HepG2 (cell line): Measurements from ENCODE around the gene TWIST2. TPM values are rescaled to one million over a fixed set of nuclear protein-coding genes. Genes with fewer than 3 reads are reported as not detected.
A peak's percentile ranks its signal among the peaks of the same experiment; 100 is the strongest.

ENCODE experiments used
- ATAC-seq: fragments of 200-7000 bp; cut with Tn5 transposase; 3 replicates; pipeline ENCODE4 v1.9.1; 2020; ENCODE audit warnings: mild to moderate bottlenecking, moderate library complexity
- BruUV-seq: library from RNA; stranded (reverse); fragments of 400-500 nt; replicated peaks from 2 replicates; lab custom pipeline; 2021; lab: Mats Ljungman, UMichigan
- CTCF ChIA-PET: fragments of 300-600 bp; formaldehyde crosslinking; extraction: SDS; loops from one replicate; lab custom pipeline; 2021; ENCODE audit warnings: low total read pairs, inconsistent platforms, low intra/inter-chr PET ratio; lab: Yijun Ruan, JAX
- POLR2A ChIA-PET: fragments of 350-600 bp; sonication (Branson Sonifier 250); formaldehyde crosslinking; loops from one replicate; lab custom pipeline; 2020; ENCODE audit warnings: antibody characterized with exemption, inconsistent platforms; lab: Yijun Ruan, JAX
- DNase-seq: peaks from one replicate; pipeline ENCODE4 v3.0.0-alpha.2; 2015; ENCODE audit warnings: low spot score
- FAIRE-seq: peaks from 3 replicates; lab custom pipeline; 2011; peaks lifted over from hg19 to GRCh38; lab: Jason Lieb, UNC
- H2AFZ ChIP-seq: one replicate; pipeline ENCODE4 v1.6.1; 2011; ENCODE audit warnings: low read length, inconsistent platforms
- H3K27ac ChIP-seq: fragments of 300-600 bp; 3 replicates; pipeline ENCODE4 v1.8.0; 2011; ENCODE audit warnings: mixed run types, mild to moderate bottlenecking, mixed read lengths, low read length, inconsistent platforms; ENCODE audit not compliant: insufficient read depth; ENCODE audit errors: extremely low read length
- H3K27me3 ChIP-seq, 2 experiments: fragments of 200-600 bp in 1 of 2; 2 replicates in 1 of 2; 3 replicates in 1 of 2; pipeline versions ENCODE4 v1.6.0 to v1.8.0; 2011; ENCODE audit warnings: low read length in 2 of 2, mild to moderate bottlenecking in 2 of 2, moderate library complexity in 2 of 2, inconsistent platforms in 1 of 2; ENCODE audit not compliant: insufficient read depth in 2 of 2, control insufficient read depth in 1 of 2
- H3K36me3 ChIP-seq, 2 experiments: fragments of 200-600 bp in 1 of 2; replicated peaks in 1 of 2; 2 replicates in 1 of 2; 3 replicates in 1 of 2; pipeline versions ENCODE4 v1.5.1 to v1.8.0; 2011; ENCODE audit warnings: low read length in 2 of 2, inconsistent platforms in 1 of 2; ENCODE audit not compliant: insufficient read depth in 2 of 2, control insufficient read depth in 1 of 2
- H3K4me1 ChIP-seq: 2 replicates; pipeline ENCODE4 v1.5.1; 2012; ENCODE audit warnings: low read length, inconsistent platforms; ENCODE audit not compliant: insufficient read depth
- H3K4me2 ChIP-seq: 2 replicates; pipeline ENCODE4 v1.6.0; 2011; ENCODE audit warnings: low read depth, low read length, inconsistent platforms
- H3K4me3 ChIP-seq, 3 experiments: fragments of 200-600 bp in 1 of 3; sonication (generic), shearing (Covaris generic) in 1 of 3; replicated peaks in 1 of 3; 2 replicates each; pipeline ENCODE4 v1.5.1; 2011 to 2016; ENCODE audit warnings: low read length in 3 of 3, inconsistent platforms in 2 of 3, low read depth in 2 of 3, mild to moderate bottlenecking in 2 of 3, control low read depth in 1 of 3, mixed read lengths in 1 of 3; ENCODE audit not compliant: insufficient read depth in 1 of 3
- H3K79me2 ChIP-seq: one replicate; pipeline ENCODE4 v1.6.1; 2011; ENCODE audit warnings: low read length, inconsistent platforms; ENCODE audit not compliant: insufficient read depth
- H3K9ac ChIP-seq: 2 replicates; pipeline ENCODE4 v1.6.0; 2011; ENCODE audit warnings: mild to moderate bottlenecking, low read depth, low read length, inconsistent platforms; ENCODE audit not compliant: insufficient read depth
- H3K9me3 ChIP-seq: 2 replicates; pipeline ENCODE4 v1.5.1; 2012; ENCODE audit warnings: mild to moderate bottlenecking, low read length
- H4K20me1 ChIP-seq: 2 replicates; pipeline ENCODE4 v1.6.0; 2011; ENCODE audit warnings: inconsistent platforms, mild to moderate bottlenecking, low read length, moderate library complexity; ENCODE audit not compliant: insufficient read depth
- CHD4 ChIP-seq: fragments of 200-600 bp; sonication (generic); IDR thresholded peaks from 2 replicates; pipeline ENCODE4 v1.7.0; 2017; ENCODE audit warnings: mild to moderate bottlenecking, low read length, borderline replicate concordance
- ETV6 ChIP-seq: sonication (generic); formaldehyde crosslinking; conservative IDR thresholded peaks from 2 replicates; pipeline ENCODE4 v1.4.0; 2020; ENCODE audit warnings: missing genetic modification reagents
- HNRNPL ChIP-seq: fragments of 200-400 bp; formaldehyde crosslinking; IDR thresholded peaks from 2 replicates; pipeline ENCODE4 v1.6.1; 2017; ENCODE audit warnings: mild to moderate bottlenecking, low read depth, low read length
- HOXD1 ChIP-seq: sonication (generic); formaldehyde crosslinking; IDR thresholded peaks from 2 replicates; pipeline ENCODE4 v1.5.0; 2020; ENCODE audit warnings: missing genetic modification reagents
- ISL2 ChIP-seq: sonication (generic); formaldehyde crosslinking; IDR thresholded peaks from 2 replicates; pipeline ENCODE4 v1.5.0; 2020; ENCODE audit warnings: missing genetic modification reagents
- KDM1A ChIP-seq: IDR thresholded peaks from 2 replicates; pipeline ENCODE4 v1.6.1; 2016; ENCODE audit warnings: missing compliant biosample characterization
- ZBTB38 ChIP-seq: sonication (generic); formaldehyde crosslinking; IDR thresholded peaks from 2 replicates; pipeline ENCODE4 v1.5.1; 2020; ENCODE audit warnings: mild to moderate bottlenecking, missing genetic modification reagents
- ZBTB7A ChIP-seq: sonication (generic); formaldehyde crosslinking; IDR thresholded peaks from 2 replicates; pipeline ENCODE4 v1.8.0; 2022; ENCODE audit warnings: mild to moderate bottlenecking, missing genetic modification reagents
- ZC3H13 ChIP-seq: sonication (generic); formaldehyde crosslinking; IDR thresholded peaks from 2 replicates; pipeline ENCODE4 v1.8.1; 2023; ENCODE audit warnings: mild to moderate bottlenecking, missing genetic modification reagents, moderate library complexity
- ZFP62 ChIP-seq: sonication (generic); formaldehyde crosslinking; IDR thresholded peaks from 2 replicates; pipeline ENCODE4 v1.4.0; 2020; ENCODE audit warnings: missing genetic modification reagents
- ZNF101 ChIP-seq: sonication (generic); formaldehyde crosslinking; IDR thresholded peaks from 2 replicates; pipeline ENCODE4 v1.4.0; 2020; ENCODE audit warnings: mild to moderate bottlenecking, low read depth, missing genetic modification reagents, borderline replicate concordance
- ZNF24 ChIP-seq: fragments of 450-650 bp; IDR thresholded peaks from 2 replicates; pipeline ENCODE4 v1.6.1; 2017; ENCODE audit warnings: antibody characterized with exemption, mild to moderate bottlenecking
- ZNF331 ChIP-seq: sonication (generic); formaldehyde crosslinking; IDR thresholded peaks from 2 replicates; pipeline ENCODE4 v1.4.0; 2020; ENCODE audit warnings: missing genetic modification reagents
- ZNF468 ChIP-seq: sonication (generic); formaldehyde crosslinking; IDR thresholded peaks from 2 replicates; pipeline ENCODE4 v1.8.0; 2022; ENCODE audit warnings: mild to moderate bottlenecking, moderate library complexity, missing genetic modification reagents
- ZNF530 ChIP-seq: sonication (generic); formaldehyde crosslinking; IDR thresholded peaks from 2 replicates; pipeline ENCODE4 v1.5.0; 2020; ENCODE audit warnings: low read depth, mild to moderate bottlenecking, missing genetic modification reagents
- ZNF629 ChIP-seq: sonication (generic); formaldehyde crosslinking; conservative IDR thresholded peaks from 2 replicates; pipeline ENCODE4 v1.5.0; 2020; ENCODE audit warnings: missing genetic modification reagents
- WGBS: methylation state at CpG from one replicate; pipeline ENCODE4 v1.1.6; 2017; ENCODE audit warnings: low lambda C conversion rate; 5-methylcytosine and 5-hydroxymethylcytosine counted together
- in situ Hi-C: cut with HindIII; loops from 2 replicates; pipeline ENCODE4 v1.10.0; 2017; ENCODE audit warnings: low pct_unique_long_range_greater_than_20kb; ENCODE audit not compliant: extremely low pct_ligation_motif_present
- intact Hi-C: fragments of 100-400 bp; cut with micrococcal nuclease; formaldehyde crosslinking; loops from one replicate; pipeline ENCODE4 v1.10.0; 2022; ENCODE audit not compliant: unreplicated experiment
- polyA plus RNA-seq, 8 experiments: library from polyadenylated mRNA; depleted of rRNA in 3 of 8; stranded (reverse) in 7 of 8; unstranded in 1 of 8; fragments of >200 nt; fragmentation: Illumina TruSeq in 4 of 8; extraction: Trizol in 4 of 8; gene quantifications; 2 replicates each; pipeline versions ENCODE4 v1.2.1 to v1.2.3, GENCODE V29; 2011 to 2016; ENCODE audit warnings: low read depth in 4 of 8, missing spikeins in 1 of 8, mixed read lengths in 1 of 8; ENCODE audit not compliant: insufficient read depth in 1 of 8
- total RNA-seq, 5 experiments: library from RNA; depleted of rRNA; stranded (reverse); fragments of >200 nt; fragmentation: Illumina TruSeq; extraction: Trizol; gene quantifications; 2 replicates each; pipeline ENCODE4 v1.2.3, GENCODE V29; 2016; ENCODE audit warnings: low read depth in 1 of 5
- TF ChIP-seq, protein P1 (sequence below): sonication (generic); formaldehyde crosslinking; conservative IDR thresholded peaks from 2 replicates; pipeline ENCODE4 v1.4.0; 2020; ENCODE audit warnings: missing genetic modification reagents

The TWIST2 gene
- total and polyA plus RNA-seq, 2 of the 13 experiments (the other 11 are each of a cell fraction or from before 2014, with no cell fraction given): 0.08 to 0.11 TPM

- TF ChIP-seq HOXD1: peak; percentile 68; the same call in 1 of the 2 replicates
- peak; percentile 97 for TF ChIP-seq ZBTB7A (CRISPR knock-in tag)
- TF ChIP-seq ZNF468 (CRISPR knock-in tag): 0 out of 2 replicates have a peak, but pooled peaks have one; percentile 38
Measured at GRCh38 chr2:238864207-238865014, 16.5 kb downstream of the TWIST2 start (continued).

DNA sequence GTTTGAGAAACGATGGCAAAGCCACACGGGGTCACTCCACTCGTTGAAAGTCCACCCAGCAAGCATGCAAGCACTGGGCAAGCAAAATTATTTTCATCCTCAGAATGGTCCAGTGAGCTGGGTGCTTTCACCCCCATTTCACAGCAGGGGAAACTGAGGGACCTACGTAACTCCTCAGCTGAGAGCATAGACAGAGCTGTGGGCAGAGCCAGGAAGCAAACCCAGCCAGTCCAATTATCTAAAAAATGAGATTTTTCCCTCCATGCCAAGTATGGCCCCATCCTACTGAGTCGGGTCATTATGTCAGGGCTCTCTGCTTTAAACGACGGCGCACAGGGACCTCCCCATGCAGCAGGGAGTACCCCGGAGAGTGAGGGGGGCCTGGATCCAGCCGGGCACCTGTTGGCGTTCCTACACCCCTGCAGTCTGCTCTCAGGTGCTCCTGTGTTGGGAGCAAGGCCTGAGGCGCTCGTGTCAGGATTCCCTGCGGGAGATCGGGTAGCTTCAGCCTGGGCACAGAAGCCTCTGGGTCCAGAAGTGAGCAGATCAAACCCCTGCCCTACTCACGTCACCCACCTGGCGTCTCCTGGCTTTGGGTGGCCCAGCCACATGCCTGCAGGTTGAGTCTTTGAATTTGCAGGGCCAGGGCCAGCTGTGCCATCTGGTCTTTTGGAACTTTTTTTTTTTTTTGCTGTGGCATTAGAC lies 17.3 kb downstream of the TWIST2 start:
- H3K4me2 ChIP-seq: peak overlapping the region; percentile 91
- H3K79me2 ChIP-seq: no peaks in the 10 kb centered on the region
- peaks cover 0 to 2% of the 10 kb centered on the region in 2 experiments; a peak in 1 of 5 replicates for H3K27me3 ChIP-seq
- 52% methylated on average over 13 of the region's 17 CpGs for WGBS
- peak overlapping the region; percentile 89 for H3K27ac ChIP-seq
- no peak for TF ChIP-seq ZC3H13 (CRISPR knock-in tag)
- no peak for TF ChIP-seq ZNF24
- 0 out of 2 replicates have a peak, but pooled peaks have one; percentile 12 for TF ChIP-seq KDM1A (CRISPR knock-in tag)
- TF ChIP-seq ETV6 (CRISPR knock-in tag): no peak
- 0 out of 2 replicates have a peak, but pooled peaks have one; percentile 4 for TF ChIP-seq ZNF331 (CRISPR knock-in tag)
- no peak; the same call in 1 of the 2 replicates for TF ChIP-seq ZFP62 (CRISPR knock-in tag)
- TF ChIP-seq ZNF530: 0 out of 2 replicates have a peak, but pooled peaks have one; percentile 8
- 0 out of 2 replicates have a peak, but pooled peaks have one; percentile 45 for TF ChIP-seq ZNF101 (CRISPR knock-in tag)
- TF ChIP-seq ZNF629 (CRISPR knock-in tag): peak; percentile 94
- TF ChIP-seq ZBTB38: peak; percentile 65; the same call in 1 of the 2 replicates
- TF ChIP-seq ISL2 (CRISPR knock-in tag): 0 out of 2 replicates have a peak, but pooled peaks have one; percentile 14
- peak; percentile 21; the same call in 1 of the 2 replicates for TF ChIP-seq CHD4
- TF ChIP-seq HNRNPL: 0 out of 2 replicates have a peak, but pooled peaks have one; percentile 19
- TF ChIP-seq, protein P1, sequence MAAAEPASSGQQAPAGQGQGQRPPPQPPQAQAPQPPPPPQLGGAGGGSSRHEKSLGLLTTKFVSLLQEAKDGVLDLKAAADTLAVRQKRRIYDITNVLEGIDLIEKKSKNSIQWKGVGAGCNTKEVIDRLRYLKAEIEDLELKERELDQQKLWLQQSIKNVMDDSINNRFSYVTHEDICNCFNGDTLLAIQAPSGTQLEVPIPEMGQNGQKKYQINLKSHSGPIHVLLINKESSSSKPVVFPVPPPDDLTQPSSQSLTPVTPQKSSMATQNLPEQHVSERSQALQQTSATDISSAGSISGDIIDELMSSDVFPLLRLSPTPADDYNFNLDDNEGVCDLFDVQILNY (CRISPR knock-in tag): 0 out of 2 replicates have a peak, but pooled peaks have one; percentile 32
- H3K9ac ChIP-seq: peak overlapping the region; percentile 92
- H4K20me1 ChIP-seq: no peaks in the 10 kb centered on the region
- ATAC-seq: no peak
- no peak overlapping the region for H2AFZ ChIP-seq
- intact Hi-C loops (no loop called here), in situ Hi-C loops (no loop called here)
- CTCF ChIA-PET: no interaction called here
- peak overlapping the region; percentile 59 to 86 (median 67); a peak in 5 of 6 replicates for H3K4me3 ChIP-seq
- no peaks in the 10 kb centered on the region for H3K9me3 ChIP-seq
- no peaks in the 10 kb centered on the region for H3K36me3 ChIP-seq
- no peak for FAIRE-seq
- peaks cover 65% of the 10 kb centered on the region for H3K4me1 ChIP-seq
- no TSS peak for BruUV-seq
- no peak for DNase-seq
- POLR2A ChIA-PET: interaction anchor here (0.7 to 1.4 kb wide), 2 partner anchors 9 to 18 kb away, joined by 3 to 4 read pairs; partner anchors contain the start of gene TWIST2
